ENCODE measurements around the gene FNDC3A.
"Not testable (repeated sequence)": the region's sequence is repeated elsewhere in the genome, so short reads cannot be mapped to it uniquely, and the experiment has no call there.

Gene FNDC3A

DNA sequence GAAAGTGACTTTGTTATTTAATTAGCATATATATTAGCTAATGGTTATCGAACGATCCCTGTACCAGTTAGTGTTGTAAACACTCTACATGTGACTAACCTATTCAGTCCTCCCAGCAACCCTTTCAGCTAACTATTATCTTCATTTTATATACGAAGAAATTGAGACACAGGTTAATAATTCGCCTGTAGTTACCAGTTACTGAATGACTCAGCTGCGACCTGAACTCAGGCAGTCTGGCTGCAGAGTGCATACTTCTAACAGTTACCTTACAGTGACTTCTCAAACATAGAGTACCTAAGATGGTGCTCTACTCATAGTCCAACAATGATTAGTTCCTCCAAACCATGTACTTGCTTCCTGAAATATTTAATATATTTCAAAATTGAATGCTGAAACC, 117.7 kb downstream of the FNDC3A start:
- DNase-seq: no peak

GRCh38 chr13:49097374-49097773, 121.7 kb downstream of the FNDC3A start:
- DNase-seq: no peak

GRCh38 chr13:49098198-49098597, 122.5 kb downstream of the FNDC3A start:
- DNase-seq: no peak

DNA sequence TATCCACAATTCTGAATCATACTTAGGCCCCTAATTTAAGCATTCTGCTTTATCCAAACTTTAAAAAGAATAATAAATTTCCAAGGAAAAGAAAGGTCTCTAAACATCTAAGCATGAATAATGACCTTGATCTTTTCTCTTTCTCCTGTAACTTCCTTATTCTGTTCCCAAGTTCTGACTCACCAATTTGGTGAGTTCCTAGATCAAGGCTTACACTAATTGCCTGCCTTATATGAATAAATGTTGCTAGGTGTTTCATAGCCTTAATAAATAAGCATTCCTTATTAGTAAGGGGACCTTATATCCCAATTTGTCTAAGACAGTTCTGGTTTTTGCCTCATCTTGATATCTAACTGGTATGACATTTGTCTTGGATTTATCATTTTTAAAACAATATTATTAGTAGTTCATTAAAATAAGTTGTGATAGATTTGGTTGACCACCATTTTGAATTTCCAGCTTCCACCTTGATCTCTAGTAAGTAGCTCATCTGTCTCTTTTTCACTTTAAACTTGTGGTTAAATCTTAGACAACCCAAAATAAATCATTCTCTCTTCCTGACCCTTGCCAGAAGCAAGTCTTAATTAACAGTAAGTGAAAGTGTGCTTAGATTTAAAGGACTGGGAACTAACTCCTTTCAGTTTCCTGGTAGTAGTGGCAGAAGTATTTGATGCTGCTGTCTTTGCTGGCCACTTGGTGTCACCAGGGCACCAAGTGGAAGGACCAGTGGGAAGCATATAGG, 123.2 kb downstream of the FNDC3A start:
- DNase-seq: peak; percentile 62

- DNase-seq: no peak
Observed at GRCh38 chr13:49099513-49099877, 123.8 kb downstream of the FNDC3A start.

- no peak for DNase-seq
Observed at GRCh38 chr13:49100637-49101570, 125.2 kb downstream of the FNDC3A start.

DNA sequence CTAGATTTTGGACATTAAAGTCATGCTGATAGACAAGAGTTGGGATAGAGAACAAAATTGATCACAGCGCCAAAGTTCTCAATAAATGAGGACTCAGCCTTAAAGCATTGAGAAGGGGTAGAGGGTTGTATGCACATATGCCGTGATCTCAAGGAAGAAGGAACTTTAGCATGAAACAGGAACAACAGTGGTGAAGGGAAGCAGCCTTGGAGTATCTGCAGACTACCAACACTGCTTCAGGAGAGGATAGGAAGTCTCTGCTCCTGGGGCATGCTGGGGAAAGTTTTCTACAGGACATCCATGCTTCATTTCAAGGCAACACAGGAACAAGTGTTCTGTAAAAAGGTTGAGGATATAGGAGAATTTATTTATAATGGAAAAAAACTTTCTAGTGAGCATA, 132.5 kb downstream of the FNDC3A start:
- peak; percentile 36 for DNase-seq

- peak; percentile 92 for DNase-seq
Observed at GRCh38 chr13:49110122-49110912, 134.6 kb downstream of the FNDC3A start.

GRCh38 chr13:49110913-49111170, 135.1 kb downstream of the FNDC3A start:
- DNase-seq: no peak

GRCh38 chr13:49112782-49113525, 137.2 kb downstream of the FNDC3A start:
- DNase-seq: peak; percentile 33

GRCh38 chr13:49113526-49114286, 138.0 kb downstream of the FNDC3A start:
- DNase-seq: peak; percentile 73

DNA sequence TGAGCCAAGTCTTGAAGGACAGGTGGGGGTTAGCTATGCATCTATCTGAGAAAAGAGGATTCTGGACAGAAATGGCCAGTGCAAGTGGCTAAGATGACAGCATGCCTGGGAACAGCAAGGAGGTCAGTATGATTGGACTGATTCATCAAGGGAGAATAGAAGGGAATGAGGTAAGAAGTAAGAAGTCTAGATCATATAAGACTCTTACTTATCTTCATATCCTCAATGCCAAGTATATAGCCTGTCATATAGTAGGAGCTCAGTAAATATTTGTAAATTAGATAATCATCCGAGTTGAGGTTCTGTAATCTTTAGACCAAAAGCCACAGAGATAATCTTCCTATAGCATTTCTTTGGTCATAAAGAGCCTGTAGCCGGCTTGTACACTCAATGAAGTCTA, 141.2 kb downstream of the FNDC3A start:
- DNase-seq: no peak

DNA sequence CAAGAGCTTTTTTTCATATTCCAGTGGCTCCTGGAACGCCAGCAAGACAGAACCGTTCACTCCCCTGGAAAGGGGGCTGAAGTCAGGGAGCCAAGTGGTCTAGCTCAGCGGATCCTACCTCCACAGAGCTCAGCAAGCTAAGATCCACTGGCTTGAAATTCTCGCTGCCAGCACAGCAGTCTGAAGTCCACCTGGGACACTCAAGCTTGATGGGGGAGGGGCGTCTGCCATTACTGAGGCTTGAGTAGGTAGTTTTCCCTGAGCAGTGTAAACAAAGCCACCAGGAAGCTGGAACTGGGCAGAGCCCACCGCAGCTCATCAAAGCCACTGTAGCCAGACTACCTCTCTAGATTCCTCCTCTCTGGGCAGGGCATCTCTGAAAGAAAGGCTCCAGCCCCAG, 142.7 kb downstream of the FNDC3A start:
- not testable (repeated sequence) for DNase-seq

GRCh38 chr13:49124693-49125304, 149.1 kb downstream of the FNDC3A start:
- no peak for DNase-seq

DNA sequence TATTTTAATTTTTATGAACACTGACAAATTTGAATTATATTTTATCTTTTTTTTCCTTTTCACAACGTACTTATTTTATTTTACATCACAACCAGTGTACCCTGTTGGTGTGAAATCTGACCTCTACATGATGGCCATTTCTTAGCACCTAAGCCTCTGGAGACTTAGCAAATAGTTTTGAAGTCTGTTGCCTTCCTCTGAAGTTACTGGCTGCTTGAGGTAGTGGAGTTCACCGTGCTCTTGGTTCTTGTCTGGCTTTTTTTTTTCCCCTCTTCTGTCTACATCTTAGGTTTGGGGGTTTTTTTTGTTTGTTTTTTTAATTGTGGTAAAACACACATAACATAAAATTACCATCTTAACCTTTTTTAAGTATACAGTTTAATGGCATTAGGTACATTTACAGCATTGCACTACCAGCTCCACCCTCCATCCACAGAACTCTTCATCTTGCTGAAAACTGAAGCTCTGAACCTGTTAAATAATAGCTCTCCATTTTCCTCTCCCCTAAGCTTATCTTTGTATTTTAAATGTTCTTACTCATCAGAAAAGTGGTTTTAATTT, 150.3 kb downstream of the FNDC3A start:
- no peak for DNase-seq

DNA sequence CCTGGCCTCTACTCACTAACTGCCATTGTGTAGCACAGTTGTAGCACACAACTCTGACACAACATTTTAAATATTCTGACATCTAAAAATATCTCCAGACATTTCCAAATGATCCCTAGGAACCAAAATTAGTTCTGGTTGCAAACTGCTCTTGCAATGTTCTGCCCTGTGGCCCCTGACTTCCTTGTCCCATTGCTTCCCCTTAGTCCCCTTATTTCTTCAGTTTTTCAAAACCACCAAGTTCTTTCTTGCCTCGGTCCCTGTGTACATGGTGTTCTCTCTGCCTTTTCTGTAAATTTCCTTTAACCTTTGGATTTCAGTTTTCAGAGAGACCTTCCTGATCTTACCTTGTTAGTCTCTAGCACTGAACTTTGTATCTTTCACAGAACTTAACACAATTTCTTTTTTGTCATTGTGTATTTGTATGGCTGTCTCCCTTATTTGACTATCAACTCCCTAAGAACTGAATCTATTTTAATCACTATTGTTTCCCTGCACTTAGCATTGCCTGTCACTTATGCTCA, 156.8 kb downstream of the FNDC3A start:
- DNase-seq: peak; percentile 86

- no peak for DNase-seq
Observed at GRCh38 chr13:49134305-49134704, 158.6 kb downstream of the FNDC3A start.

DNA sequence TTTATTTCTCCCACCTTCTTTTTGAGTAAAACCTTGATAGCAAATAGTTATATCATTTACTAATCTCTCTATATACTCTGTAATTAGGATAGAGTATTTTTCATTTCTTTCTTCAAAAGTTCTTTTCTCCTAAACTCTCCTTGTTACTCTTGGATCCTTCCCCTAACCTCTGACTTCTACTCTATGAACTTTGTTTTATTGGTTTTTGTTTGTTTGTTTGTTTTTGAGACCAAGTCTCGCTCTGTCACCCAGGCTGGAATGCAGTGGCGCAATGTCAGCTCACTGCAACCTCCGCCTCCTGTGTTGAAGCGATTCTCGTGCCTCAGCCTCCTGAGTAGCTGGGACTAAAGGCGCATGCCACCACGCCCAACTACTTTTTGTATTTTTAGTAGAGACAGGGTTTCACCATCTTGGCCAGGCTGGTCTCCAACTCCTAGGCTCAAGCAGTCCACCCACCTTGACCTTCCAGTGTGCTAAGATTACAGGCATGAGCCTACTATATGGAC, 161.5 kb downstream of the FNDC3A start:
- not testable (repeated sequence) for DNase-seq

- DNase-seq: no peak
Observed at GRCh38 chr13:49140910-49141611, 165.3 kb downstream of the FNDC3A start.

- peak; percentile 23 for DNase-seq
Observed at GRCh38 chr13:49146950-49147355, 171.2 kb downstream of the FNDC3A start.

All from MV-4-11 (cell line).